Keratinocyte (primary cell): ENCODE data around the gene SLC35G1. TPM values are rescaled to one million over a fixed set of nuclear protein-coding genes. Genes with fewer than 3 reads are reported as not detected.

ENCODE experiments used
- DNase-seq: peaks from one replicate; pipeline ENCODE4 v3.0.0-alpha.2; 2011; ENCODE audit warnings: low read depth, missing footprints, low spot score
- FAIRE-seq: peaks from 2 replicates; lab custom pipeline; 2011; peaks lifted over from hg19 to GRCh38; lab: Jason Lieb, UNC
- H2AFZ ChIP-seq: 2 replicates; pipeline ENCODE4 v1.6.0; 2012; ENCODE audit warnings: low read length, control low read depth, inconsistent platforms; ENCODE audit not compliant: control insufficient read depth
- H3K27ac ChIP-seq: 2 replicates; pipeline ENCODE4 v1.5.1; 2011; ENCODE audit warnings: low read length; ENCODE audit not compliant: control insufficient read depth, insufficient read depth
- H3K27me3 ChIP-seq: 3 replicates; pipeline ENCODE4 v1.6.0; 2011; ENCODE audit warnings: low read length; ENCODE audit not compliant: control insufficient read depth, insufficient read depth; ENCODE audit errors: extremely low read depth
- H3K36me3 ChIP-seq, 2 experiments: 2 replicates in 1 of 2; 3 replicates in 1 of 2; pipeline ENCODE4 v1.5.1; 2011; ENCODE audit warnings: low read length in 2 of 2, mild to moderate bottlenecking in 1 of 2; ENCODE audit not compliant: control insufficient read depth in 2 of 2, insufficient read depth in 2 of 2; ENCODE audit errors: extremely low read depth in 1 of 2
- H3K4me1 ChIP-seq: 3 replicates; pipeline ENCODE4 v1.5.1; 2011; ENCODE audit warnings: low read length; ENCODE audit not compliant: control insufficient read depth, insufficient read depth; ENCODE audit errors: extremely low read depth
- H3K4me2 ChIP-seq: 3 replicates; pipeline ENCODE4 v1.6.0; 2011; ENCODE audit warnings: low read depth, low read length; ENCODE audit not compliant: control insufficient read depth, insufficient read depth; ENCODE audit errors: extremely low read depth
- H3K4me3 ChIP-seq, 3 experiments: fragments of 200-600 bp in 1 of 3; sonication (generic) in 1 of 3; 2 replicates in 2 of 3; 3 replicates in 1 of 3; pipeline ENCODE4 v1.5.1; 2011 to 2016; ENCODE audit warnings: low read length in 3 of 3, mild to moderate bottlenecking in 3 of 3, control low read depth in 2 of 3, inconsistent platforms in 1 of 3, low read depth in 1 of 3, mixed read lengths in 1 of 3, mixed run types in 1 of 3, moderate library complexity in 1 of 3; ENCODE audit not compliant: control insufficient read depth in 2 of 3, insufficient read depth in 2 of 3; ENCODE audit errors: extremely low read depth in 1 of 3
- H3K79me2 ChIP-seq: 2 replicates; pipeline ENCODE4 v1.6.0; 2012; ENCODE audit warnings: low read length; ENCODE audit not compliant: control insufficient read depth, insufficient read depth
- H3K9ac ChIP-seq: 3 replicates; pipeline ENCODE4 v1.6.0; 2011; ENCODE audit warnings: low read length; ENCODE audit not compliant: control insufficient read depth, insufficient read depth; ENCODE audit errors: extremely low read depth
- H3K9me1 ChIP-seq: 3 replicates; pipeline ENCODE4 v1.6.0; 2011; ENCODE audit warnings: low read length; ENCODE audit not compliant: control insufficient read depth, insufficient read depth; ENCODE audit errors: extremely low read depth
- H3K9me3 ChIP-seq: 2 replicates; pipeline ENCODE4 v1.5.1; 2012; ENCODE audit warnings: low read depth, low read length; ENCODE audit not compliant: control insufficient read depth
- H4K20me1 ChIP-seq: 3 replicates; pipeline ENCODE4 v1.6.0; 2011; ENCODE audit warnings: low read length; ENCODE audit not compliant: control insufficient read depth, insufficient read depth; ENCODE audit errors: extremely low read depth
- CTCF ChIP-seq, 3 experiments: IDR thresholded peaks in 1 of 3; conservative IDR thresholded peaks in 1 of 3; optimal IDR thresholded peaks in 1 of 3; 2 replicates in 2 of 3; 3 replicates in 1 of 3; pipeline versions ENCODE3 to v1.5.1; 2011; ENCODE audit warnings: low read length in 3 of 3, mild to moderate bottlenecking in 3 of 3, moderate library complexity in 2 of 3, control low read depth in 1 of 3, inconsistent platforms in 1 of 3; ENCODE audit not compliant: insufficient read depth in 2 of 3; ENCODE audit errors: extremely low read depth in 1 of 3
- EZH2 ChIP-seq: IDR thresholded peaks from one replicate; pipeline ENCODE4 v1.6.1; 2012; ENCODE audit warnings: inconsistent platforms, mild to moderate bottlenecking, low read length, moderate library complexity
- dilution Hi-C: fragments of 300-500 bp; cut with MboI; formaldehyde crosslinking; loops from one replicate; pipeline ENCODE4 v1.7.0; 2020; ENCODE audit warnings: low sequenced_read_pairs; ENCODE audit not compliant: extremely low pct_ligation_motif_present
- polyA plus RNA-seq, 5 experiments: library from polyadenylated mRNA; depleted of rRNA in 3 of 5; stranded (reverse) in 3 of 5; stranded (forward) in 1 of 5; unstranded in 1 of 5; fragments of >200 nt; gene quantifications; 1 replicate in 1 of 5; 2 replicates in 3 of 5; 3 replicates in 1 of 5; pipeline versions ENCODE4 v1.2.1 to v1.2.3, GENCODE V29; 2011 to 2012; ENCODE audit warnings: missing spikeins in 2 of 5, low read depth in 1 of 5, low replicate concordance in 1 of 5

SLC35G1 gene
- polyA plus RNA-seq, 1 donor (not counting 4 experiments of a cell fraction or from before 2014, with no cell fraction given), result 5.9 TPM

DNA sequence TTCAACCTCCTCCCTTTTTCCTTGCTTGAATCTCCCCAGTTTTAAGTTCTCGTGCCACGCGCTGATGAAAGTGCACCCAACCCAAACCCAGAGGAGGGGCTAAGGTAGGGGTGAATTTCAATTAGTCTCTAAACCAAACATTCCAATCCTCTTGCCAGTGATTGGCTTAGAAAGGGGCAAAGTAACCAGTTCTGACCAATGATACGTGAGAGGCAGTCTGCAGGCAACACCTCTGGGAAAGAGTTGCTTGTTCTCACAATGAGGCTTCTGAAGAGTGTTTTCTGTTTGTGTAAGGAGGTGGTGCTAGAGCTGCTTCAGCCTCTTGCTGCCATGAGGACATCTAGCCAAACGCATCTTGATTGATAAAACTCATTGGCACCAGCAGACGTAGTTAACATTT is 21.8 kb downstream of the SLC35G1 start:
- H3K79me2 ChIP-seq, result no peaks in the 10 kb centered on the region
- H3K27me3 ChIP-seq, result no peaks in the 10 kb centered on the region
- H3K9me1 ChIP-seq, result no peaks in the 10 kb centered on the region
- dilution Hi-C loops, result loop anchor here (25.0 kb wide), 1 partner anchor 397 kb away; no protein-coding TSS in a partner anchor
- DNase-seq (no peak), FAIRE-seq (no peak)
- H3K4me2 ChIP-seq, result no peak overlapping the region
- TF ChIP-seq CTCF (optimal IDR thresholded peaks at IDR 0.05 in 1 of 3, IDR thresholded peaks at IDR 0.05 in 1 of 3, conservative IDR thresholded peaks at IDR 0.05 in 1 of 3; ENCODE audit: extremely low read depth in 1 of 3, insufficient read depth in 2 of 3, low read length in 3 of 3) (no peak), EZH2 (no peak)
- no peak overlapping the region for H2AFZ ChIP-seq
- no peak overlapping the region for H3K9ac ChIP-seq
- no peak overlapping the region for H3K4me3 ChIP-seq
- no peaks in the 10 kb centered on the region for H3K36me3 ChIP-seq
- no peaks in the 10 kb centered on the region for H4K20me1 ChIP-seq
- H3K27ac ChIP-seq, result no peak overlapping the region
- H3K4me1 ChIP-seq, result no peaks in the 10 kb centered on the region
- no peaks in the 10 kb centered on the region for H3K9me3 ChIP-seq

GRCh38 chr10:93916257-93917063 is 22.7 kb downstream of the SLC35G1 start:
- no peaks in the 10 kb centered on the region for H3K9me3 ChIP-seq
- H2AFZ ChIP-seq, result no peak overlapping the region
- peak overlapping the region; percentile 17 for H3K4me2 ChIP-seq
- no peaks in the 10 kb centered on the region for H3K27me3 ChIP-seq
- TF ChIP-seq EZH2 (no peak), CTCF (optimal IDR thresholded peaks at IDR 0.05 in 1 of 3, IDR thresholded peaks at IDR 0.05 in 1 of 3, conservative IDR thresholded peaks at IDR 0.05 in 1 of 3; ENCODE audit: extremely low read depth in 1 of 3, insufficient read depth in 2 of 3, low read length in 3 of 3) (peak in 2 of 3 experiments; percentile 36 to 55)
- H3K9me1 ChIP-seq, result no peaks in the 10 kb centered on the region
- no peaks in the 10 kb centered on the region for H3K4me1 ChIP-seq
- no peak overlapping the region for H3K27ac ChIP-seq
- no peak overlapping the region for H3K4me3 ChIP-seq
- dilution Hi-C loops, result loop anchor here (25.0 kb wide), 1 partner anchor 396 kb away; no protein-coding TSS in a partner anchor
- no peak for FAIRE-seq
- DNase-seq, result no peak
- H3K79me2 ChIP-seq, result no peaks in the 10 kb centered on the region
- H3K36me3 ChIP-seq, result no peaks in the 10 kb centered on the region
- H4K20me1 ChIP-seq, result no peaks in the 10 kb centered on the region
- no peak overlapping the region for H3K9ac ChIP-seq
